Measurements from ENCODE around the gene LARP1B. TPM values are rescaled to one million over a fixed set of nuclear protein-coding genes. Genes with fewer than 3 reads are reported as not detected.
A peak's percentile ranks its signal among the peaks of the same experiment; 100 is the strongest.

LARP1B gene
- total RNA-seq (2021): 42.9 and 44.0 TPM in 2 replicates
- long read RNA-seq, transcript LARP1B-202 (10 exons, 2,151 nt): major isoform, 21 of 52 reads
- long read RNA-seq, transcript LARP1B-210 (12 exons, 3,105 nt): minor isoform, 8 of 52 reads
- long read RNA-seq, partial matches to known transcripts: 9 of 52 reads
- long read RNA-seq, other reads (novel, unspliced or antisense): 12 of 52 reads

GRCh38 chr4:128060699-128061565 lies at the start of gene LARP1B:
LARP1B (plus strand) TSS chr4:128061312; CDS start chr4:128074952, 13,640 bp downstream.
- H3K18ac ChIP-seq (ENCODE audit: insufficient read length, low read depth, low read length): peak within 1 kb of the TSS; percentile 68
- peaks cover 11% of the 10 kb centered on the region for H3K23me2 ChIP-seq (ENCODE audit: insufficient read length, low read depth, low read length, poor library complexity, severe bottlenecking)
- peaks cover 7% of the 10 kb centered on the region; the same call in 1 of the 2 replicates for H3K79me2 ChIP-seq (ENCODE audit: insufficient read depth, low read length)
- Mint-ChIP-seq H3K9me3 (no peaks in the 10 kb centered on the region), H3K4me1 (peaks cover 24 to 35% of the 10 kb centered on the region in 2 experiments), H3K36me3 (ENCODE audit: insufficient read depth in 1 of 3, low read depth in 3 of 3) (0 out of 7 replicates have a peak, but pooled peaks cover 0 to 3% (median 0%) of the 10 kb centered on the region in 3 experiments), H3K4me3 (peak within 1 kb of the TSS; percentile 90 to 93), H3K27ac (peak within 1 kb of the TSS; percentile 92 to 97 (median 95); a peak in 6 of 7 replicates), H3K27me3 (ENCODE audit: low read depth) (no peaks in the 10 kb centered on the region)
- no peak within 1 kb of the TSS for H2BK12ac ChIP-seq (ENCODE audit: insufficient read length, low read depth, low read length)
- no peak within 1 kb of the TSS for H2AFZ ChIP-seq (ENCODE audit: low read length)
- peak within 1 kb of the TSS; percentile 80 for H3K4me2 ChIP-seq (ENCODE audit: insufficient read depth, insufficient read length, low read length)
- H2BK120ac ChIP-seq (ENCODE audit: low read depth, low read length, poor library complexity, severe bottlenecking): no peak within 1 kb of the TSS
- H4K20me1 ChIP-seq (ENCODE audit: control insufficient read depth, insufficient read depth, insufficient read length): no peaks in the 10 kb centered on the region
- H3K4me1 ChIP-seq (ENCODE audit: insufficient read depth, low read length): no peaks in the 10 kb centered on the region
- H4K8ac ChIP-seq (replicated peaks; ENCODE audit: insufficient read length, low read depth, low read length): no peak within 1 kb of the TSS
- no peaks in the 10 kb centered on the region for H3K79me1 ChIP-seq (ENCODE audit: insufficient read depth, low read depth, low read length, poor library complexity, severe bottlenecking)
- no peak within 1 kb of the TSS for H3K4ac ChIP-seq (ENCODE audit: low read depth, low read length)
- H2AK5ac ChIP-seq (ENCODE audit: insufficient read length, low read length): no peak within 1 kb of the TSS
- H3K23ac ChIP-seq (ENCODE audit: insufficient read length, low read depth, low read length): no peak within 1 kb of the TSS
- no peaks in the 10 kb centered on the region for H3K9me3 ChIP-seq (ENCODE audit: control insufficient read depth, low read depth, low read length)
- no peak within 1 kb of the TSS for H3K56ac ChIP-seq (ENCODE audit: insufficient read length, low read depth, low read length)
- no CpG with 5 or more reads among the region's 112 CpGs for WGBS (ENCODE audit: extremely low coverage, insufficient read length, low lambda C conversion rate)
- H3K27ac ChIP-seq (ENCODE audit: insufficient read length, low read depth, low read length): peak within 1 kb of the TSS; percentile 42
- H4K91ac ChIP-seq (ENCODE audit: insufficient read length, low read depth, low read length): no peak within 1 kb of the TSS
- no peaks in the 10 kb centered on the region for H3K27me3 ChIP-seq (ENCODE audit: insufficient read depth, low read length)
- no peak within 1 kb of the TSS for H3T11ph ChIP-seq (ENCODE audit: low read length)
- H2BK15ac ChIP-seq (ENCODE audit: low read depth, low read length): no peak within 1 kb of the TSS; the same call in 1 of the 2 replicates
- DNase-seq: peak; percentile 97
- no peak within 1 kb of the TSS for H2BK5ac ChIP-seq (ENCODE audit: insufficient read length, low read length)
- no peak for TF ChIP-seq CTCF (conservative IDR thresholded peaks at IDR 0.05)
- peak within 1 kb of the TSS; percentile 58 for H3K9ac ChIP-seq (ENCODE audit: extremely low read depth, insufficient read length, low read length)
- no peak within 1 kb of the TSS for H2BK20ac ChIP-seq (ENCODE audit: low read depth, low read length, poor library complexity, severe bottlenecking)
- no peak within 1 kb of the TSS for H4K5ac ChIP-seq (ENCODE audit: insufficient read length, low read depth, low read length)
- H3K14ac ChIP-seq (ENCODE audit: insufficient read depth, low read length): peak within 1 kb of the TSS; percentile 89

All from H9 (cell line).